ENCODE measurements around the gene USH1C.

Gene USH1C

GRCh38 chr11:17546240-17546639 is 2.0 kb upstream of the USH1C start:
- DNase-seq: no peak

GRCh38 chr11:17543574-17544180 is 539 bp downstream of the USH1C start:
- DNase-seq: no peak

GRCh38 chr11:17543041-17543440 is 1.2 kb downstream of the USH1C start:
- no peak for DNase-seq

GRCh38 chr11:17542249-17542648 is 2.0 kb downstream of the USH1C start:
- no peak for DNase-seq

GRCh38 chr11:17541330-17541885 is 2.8 kb downstream of the USH1C start:
- DNase-seq: no peak

- no peak for DNase-seq
Observed at GRCh38 chr11:17540807-17541206, 3.4 kb downstream of the USH1C start.

- no peak for DNase-seq
Observed at GRCh38 chr11:17538731-17539130, 5.5 kb downstream of the USH1C start.

GRCh38 chr11:17538054-17538453 is 6.2 kb downstream of the USH1C start:
- DNase-seq: no peak

GRCh38 chr11:17537261-17537660 is 7.0 kb downstream of the USH1C start:
- no peak for DNase-seq

- DNase-seq: no peak
Observed at GRCh38 chr11:17535488-17535887, 8.7 kb downstream of the USH1C start.

- DNase-seq: no peak
Observed at GRCh38 chr11:17533778-17534415, 10.3 kb downstream of the USH1C start.

GRCh38 chr11:17533341-17533740 is 10.9 kb downstream of the USH1C start:
- DNase-seq: no peak

- DNase-seq: no peak
Observed at GRCh38 chr11:17532784-17533183, 11.4 kb downstream of the USH1C start.

GRCh38 chr11:17531636-17532113 is 12.5 kb downstream of the USH1C start:
- no peak for DNase-seq

GRCh38 chr11:17531071-17531600 is 13.1 kb downstream of the USH1C start:
- DNase-seq: no peak

- DNase-seq: no peak
Observed at GRCh38 chr11:17529844-17530185, 14.4 kb downstream of the USH1C start.

GRCh38 chr11:17528906-17529843 is 15.0 kb downstream of the USH1C start:
- DNase-seq: no peak

GRCh38 chr11:17528181-17528691 is 16.0 kb downstream of the USH1C start:
- DNase-seq: peak; percentile 50

- DNase-seq: no peak
Observed at GRCh38 chr11:17527628-17527995, 16.6 kb downstream of the USH1C start.

GRCh38 chr11:17526931-17527627 is 17.1 kb downstream of the USH1C start:
- DNase-seq: no peak

GRCh38 chr11:17526326-17526725 is 17.9 kb downstream of the USH1C start:
- DNase-seq: no peak

GRCh38 chr11:17525570-17525969 is 18.6 kb downstream of the USH1C start:
- DNase-seq: no peak

Measured in CD4-positive, alpha-beta T cell treated with Interleukin-17A for 4 hours (primary cell).